NCI-H128 (cell line): ENCODE results near the gene TIGD3.
A peak's percentile ranks its signal among the peaks of the same experiment; 100 is the strongest.

ENCODE experiments used
- DNase-seq: peaks from one replicate; lab custom pipeline; 2025; ENCODE audit not compliant: unreplicated experiment; lab: John Stamatoyannopoulos, UW

TIGD3 gene

GRCh38 chr11:65370659-65371049 lies 16.1 kb downstream of the TIGD3 start:
- DNase-seq = no peak

GRCh38 chr11:65373839-65374580 lies 19.5 kb downstream of the TIGD3 start:
- DNase-seq = no peak

- no peak for DNase-seq
Observed at GRCh38 chr11:65375012-65375411, 20.5 kb downstream of the TIGD3 start.

GRCh38 chr11:65376138-65376713 lies 21.7 kb downstream of the TIGD3 start:
- no peak for DNase-seq

GRCh38 chr11:65377036-65377435 lies 22.5 kb downstream of the TIGD3 start:
- DNase-seq = no peak

GRCh38 chr11:65377777-65378176 lies 23.2 kb downstream of the TIGD3 start:
- DNase-seq = no peak

GRCh38 chr11:65378208-65378927 lies 23.8 kb downstream of the TIGD3 start:
- no peak for DNase-seq

- no peak for DNase-seq
Observed at GRCh38 chr11:65378928-65379638, 24.5 kb downstream of the TIGD3 start.

GRCh38 chr11:65379698-65380459 lies 25.3 kb downstream of the TIGD3 start:
- no peak for DNase-seq

GRCh38 chr11:65380460-65381119 lies 26.0 kb downstream of the TIGD3 start:
- DNase-seq = no peak

GRCh38 chr11:65381716-65382032 lies 27.1 kb downstream of the TIGD3 start:
- no peak for DNase-seq

- DNase-seq = peak; percentile 64
Observed at GRCh38 chr11:65382033-65382803, 27.7 kb downstream of the TIGD3 start, which contains the start of gene SLC25A45. Gene SLC25A45, minus strand, starts transcription at chr11:65382646. Its CDS starts 695 bp downstream, at chr11:65381951.

GRCh38 chr11:65382804-65383368 lies 28.3 kb downstream of the TIGD3 start:
- DNase-seq = peak; percentile 86

- no peak for DNase-seq
Observed at GRCh38 chr11:65383778-65384177, 29.2 kb downstream of the TIGD3 start.

- no peak for DNase-seq
Observed at GRCh38 chr11:65384301-65384889, 29.8 kb downstream of the TIGD3 start.

- peak; percentile 61 for DNase-seq
Observed at GRCh38 chr11:65386307-65387140, 32.0 kb downstream of the TIGD3 start, which contains the start of gene FRMD8. Gene FRMD8, plus strand, starts transcription at chr11:65386637. Its CDS starts 400 bp downstream, at chr11:65387037.

GRCh38 chr11:65388731-65389130 lies 34.2 kb downstream of the TIGD3 start:
- no peak for DNase-seq
